Duodenal mucosa (tissue), 2 donors: ENCODE results near the gene PPP1R8.
"Not testable (repeated sequence)": the region's sequence is repeated elsewhere in the genome, so short reads cannot be mapped to it uniquely, and the experiment has no call there.

Experiments
- H3K27ac ChIP-seq: one replicate; pipeline ENCODE4 v1.7.0; 2013; ENCODE audit warnings: low read depth, low read length
- H3K27me3 ChIP-seq, 2 donors: one replicate each; pipeline ENCODE4 v1.7.0; 2013; ENCODE audit warnings: low read length in 2 of 2, control low read depth in 1 of 2; ENCODE audit not compliant: insufficient read depth in 2 of 2, control insufficient read depth in 1 of 2
- H3K36me3 ChIP-seq, 2 donors: one replicate each; pipeline ENCODE4 v1.7.0; 2013; ENCODE audit warnings: low read length in 2 of 2, control low read depth in 1 of 2; ENCODE audit not compliant: insufficient read depth in 2 of 2, control insufficient read depth in 1 of 2
- H3K4me1 ChIP-seq, 2 donors: one replicate each; pipeline ENCODE4 v1.7.0; 2013; ENCODE audit warnings: low read length in 2 of 2, control low read depth in 1 of 2; ENCODE audit not compliant: insufficient read depth in 2 of 2, control insufficient read depth in 1 of 2
- H3K4me3 ChIP-seq, 2 donors: one replicate each; pipeline ENCODE4 v1.7.0; 2013; ENCODE audit warnings: low read length in 2 of 2, low read depth in 1 of 2
- H3K9ac ChIP-seq, 2 donors: one replicate each; pipeline ENCODE4 v1.7.0; 2013; ENCODE audit warnings: low read length in 2 of 2, low read depth in 1 of 2
- H3K9me3 ChIP-seq, 2 donors: one replicate each; pipeline ENCODE4 v1.7.0; 2013; ENCODE audit warnings: low read length in 2 of 2, control low read depth in 1 of 2; ENCODE audit not compliant: control insufficient read depth in 1 of 2

Gene PPP1R8

GRCh38 chr1:27868932-27869718 is 38.5 kb downstream of the PPP1R8 start:
- peak overlapping the region; percentile 8 to 43 for H3K4me3 ChIP-seq
- H3K4me1 ChIP-seq, result peaks cover 15 to 26% of the 10 kb centered on the region in 2 donors
- no peak overlapping the region for H3K27ac ChIP-seq
- peak overlapping the region in 1 of 2 donors; percentile 54 for H3K9ac ChIP-seq
- H3K36me3 ChIP-seq, result no peaks in the 10 kb centered on the region
- no peaks in the 10 kb centered on the region for H3K27me3 ChIP-seq
- H3K9me3 ChIP-seq, result no peaks in the 10 kb centered on the region

GRCh38 chr1:27869719-27870085 is 39.1 kb downstream of the PPP1R8 start:
- peak overlapping the region; percentile 8 to 43 for H3K4me3 ChIP-seq
- H3K9me3 ChIP-seq, result no peaks in the 10 kb centered on the region
- H3K9ac ChIP-seq, result peak overlapping the region in 1 of 2 donors; percentile 54
- no peaks in the 10 kb centered on the region for H3K36me3 ChIP-seq
- no peak overlapping the region for H3K27ac ChIP-seq
- H3K27me3 ChIP-seq, result no peaks in the 10 kb centered on the region
- H3K4me1 ChIP-seq, result peaks cover 15 to 26% of the 10 kb centered on the region in 2 donors

GRCh38 chr1:27871076-27871475 is 40.5 kb downstream of the PPP1R8 start:
- not testable (repeated sequence) for H3K9ac ChIP-seq, H3K27ac ChIP-seq, H3K9me3 ChIP-seq, H3K4me3 ChIP-seq, H3K27me3 ChIP-seq, H3K36me3 ChIP-seq
- H3K4me1 ChIP-seq, result peaks cover 15 to 30% of the 10 kb centered on the region in 2 donors

- Histone ChIP-seq H3K27ac (peak within 1 kb of the TSS; percentile 61), H3K4me1 (peaks cover 15 to 41% of the 10 kb centered on the region in 2 donors), H3K4me3 (peak within 1 kb of the TSS; percentile 74 to 94), H3K36me3 (peaks cover 0 to 8% of the 10 kb centered on the region in 2 donors), H3K27me3 (no peaks in the 10 kb centered on the region), H3K9ac (peak within 1 kb of the TSS; percentile 78 to 88), H3K9me3 (no peaks in the 10 kb centered on the region)
Measured at GRCh38 chr1:27872059-27872801, 41.6 kb downstream of the PPP1R8 start, which contains the start of gene THEMIS2. Gene THEMIS2, plus strand, starts transcription at chr1:27872544. Its CDS starts 28 bp downstream, at chr1:27872572.

GRCh38 chr1:27872802-27873551 is 42.4 kb downstream of the PPP1R8 start:
- no peaks in the 10 kb centered on the region for H3K27me3 ChIP-seq
- H3K4me1 ChIP-seq, result peaks cover 15 to 41% of the 10 kb centered on the region in 2 donors
- H3K9ac ChIP-seq, result peak overlapping the region; percentile 78 to 88
- peak overlapping the region; percentile 61 for H3K27ac ChIP-seq
- no peaks in the 10 kb centered on the region for H3K9me3 ChIP-seq
- H3K36me3 ChIP-seq, result peaks cover 0 to 8% of the 10 kb centered on the region in 2 donors
- peak overlapping the region; percentile 74 to 94 for H3K4me3 ChIP-seq

GRCh38 chr1:27873671-27874384 is 43.2 kb downstream of the PPP1R8 start:
- H3K9me3 ChIP-seq, result no peaks in the 10 kb centered on the region
- H3K27me3 ChIP-seq, result no peaks in the 10 kb centered on the region
- peak overlapping the region; percentile 74 to 94 for H3K4me3 ChIP-seq
- peak overlapping the region; percentile 61 for H3K27ac ChIP-seq
- peak overlapping the region; percentile 78 to 88 for H3K9ac ChIP-seq
- H3K4me1 ChIP-seq, result peaks cover 10 to 37% of the 10 kb centered on the region in 2 donors
- H3K36me3 ChIP-seq, result peaks cover 0 to 8% of the 10 kb centered on the region in 2 donors

GRCh38 chr1:27876341-27877114 is 45.9 kb downstream of the PPP1R8 start:
- Histone ChIP-seq H3K4me1 (peaks cover 6 to 25% of the 10 kb centered on the region in 2 donors), H3K27ac (no peak overlapping the region), H3K9me3 (no peaks in the 10 kb centered on the region), H3K27me3 (no peaks in the 10 kb centered on the region), H3K36me3 (peaks cover 0 to 13% of the 10 kb centered on the region in 2 donors), H3K9ac (no peak overlapping the region), H3K4me3 (no peak overlapping the region)

GRCh38 chr1:27877115-27877416 is 46.5 kb downstream of the PPP1R8 start:
- Histone ChIP-seq H3K4me1 (peaks cover 6 to 25% of the 10 kb centered on the region in 2 donors), H3K36me3 (peaks cover 0 to 17% of the 10 kb centered on the region in 2 donors), H3K27ac (no peak overlapping the region), H3K4me3 (no peak overlapping the region), H3K9me3 (no peaks in the 10 kb centered on the region), H3K27me3 (no peaks in the 10 kb centered on the region), H3K9ac (no peak overlapping the region)

GRCh38 chr1:27878039-27878438 is 47.5 kb downstream of the PPP1R8 start:
- Histone ChIP-seq H3K4me1 (peaks cover 4 to 19% of the 10 kb centered on the region in 2 donors), H3K27me3 (no peaks in the 10 kb centered on the region), H3K27ac (no peak overlapping the region), H3K4me3 (no peak overlapping the region), H3K9me3 (no peaks in the 10 kb centered on the region), H3K9ac (no peak overlapping the region), H3K36me3 (peaks cover 0 to 23% of the 10 kb centered on the region in 2 donors)
